ENCODE measurements around the gene SCN5A. TPM values are rescaled to one million over a fixed set of nuclear protein-coding genes. Genes with fewer than 3 reads are reported as not detected.

SCN5A gene
- total and polyA plus RNA-seq, 4 donors = 0.01 to 0.14 TPM; not detected in 2

- H3K4me1 ChIP-seq (ENCODE audit: control insufficient read depth in 4 of 4, insufficient read depth in 4 of 4, low read length in 3 of 4) = no peaks in the 10 kb centered on the region
- TF ChIP-seq CTCF (IDR thresholded peaks at IDR 0.05; ENCODE audit: low read depth, low read length, missing input control) (no peak), JUND (IDR thresholded peaks at IDR 0.05) (no peak), EGR1 (IDR thresholded peaks at IDR 0.05; ENCODE audit: low read depth in 2 of 2) (no peak), FOXA2 (IDR thresholded peaks at IDR 0.05) (no peak), GABPA (IDR thresholded peaks at IDR 0.05 in 1 of 2, conservative IDR thresholded peaks at IDR 0.05 in 1 of 2) (no peak), YY1 (IDR thresholded peaks at IDR 0.05) (no peak), ATF3 (IDR thresholded peaks at IDR 0.05) (no peak), RXRA (IDR thresholded peaks at IDR 0.05) (no peak), REST (IDR thresholded peaks at IDR 0.05) (no peak), HNF4A (conservative IDR thresholded peaks at IDR 0.05) (no peak), NR2F2 (IDR thresholded peaks at IDR 0.05) (no peak), HNF4G (IDR thresholded peaks at IDR 0.05) (no peak), SP1 (IDR thresholded peaks at IDR 0.05) (no peak), FOXA1 (IDR thresholded peaks at IDR 0.05) (no peak)
- H3K27ac ChIP-seq (ENCODE audit: low read depth in 1 of 2, low read length in 2 of 2) = no peak overlapping the region
- H3K36me3 ChIP-seq (ENCODE audit: control insufficient read depth in 4 of 4, insufficient read depth in 3 of 4, low read depth in 1 of 4, low read length in 3 of 4) = no peaks in the 10 kb centered on the region
- no peaks in the 10 kb centered on the region for H3K9me3 ChIP-seq (ENCODE audit: control insufficient read depth in 4 of 4, low read length in 3 of 4)
- H3K4me3 ChIP-seq (ENCODE audit: low read depth in 1 of 3, low read length in 3 of 3) = no peak overlapping the region
- no peak for DNase-seq (ENCODE audit: low spot score)
- WGBS = 25% methylated on average over 4 of the region's 4 CpGs
- no peaks in the 10 kb centered on the region for H3K27me3 ChIP-seq (ENCODE audit: control insufficient read depth in 4 of 4, insufficient read depth in 4 of 4, low read length in 3 of 4)
- H3K9ac ChIP-seq (ENCODE audit: low read depth in 1 of 2, low read length in 2 of 2) = no peak overlapping the region
Observed at GRCh38 chr3:38669668-38670067, 20.2 kb upstream of the SCN5A start.

- H3K9ac ChIP-seq (ENCODE audit: low read depth in 1 of 2, low read length in 2 of 2) = no peak overlapping the region
- peaks cover 0 to 18% (median 4%) of the 10 kb centered on the region in 4 donors for H3K9me3 ChIP-seq (ENCODE audit: control insufficient read depth in 4 of 4, low read length in 3 of 4)
- no peak for DNase-seq (ENCODE audit: low spot score)
- H3K27ac ChIP-seq (ENCODE audit: low read depth in 1 of 2, low read length in 2 of 2) = no peak overlapping the region
- H3K27me3 ChIP-seq (ENCODE audit: control insufficient read depth in 4 of 4, insufficient read depth in 4 of 4, low read length in 3 of 4) = no peaks in the 10 kb centered on the region
- no peaks in the 10 kb centered on the region for H3K4me1 ChIP-seq (ENCODE audit: control insufficient read depth in 4 of 4, insufficient read depth in 4 of 4, low read length in 3 of 4)
- H3K36me3 ChIP-seq (ENCODE audit: control insufficient read depth in 4 of 4, insufficient read depth in 3 of 4, low read depth in 1 of 4, low read length in 3 of 4) = no peaks in the 10 kb centered on the region
- WGBS = 33% methylated on average over 4 of the region's 4 CpGs
- no peak overlapping the region for H3K4me3 ChIP-seq (ENCODE audit: low read depth in 1 of 3, low read length in 3 of 3)
- TF ChIP-seq REST (IDR thresholded peaks at IDR 0.05) = no peak
- no peak for TF ChIP-seq GABPA (IDR thresholded peaks at IDR 0.05 in 1 of 2, conservative IDR thresholded peaks at IDR 0.05 in 1 of 2)
- peak; percentile 25 to 46 for TF ChIP-seq RAD21 (IDR thresholded peaks at IDR 0.05)
- TF ChIP-seq SP1 (IDR thresholded peaks at IDR 0.05) = no peak
- TF ChIP-seq FOXA1 (IDR thresholded peaks at IDR 0.05) = no peak
Observed at GRCh38 chr3:38662544-38662943, 13.1 kb upstream of the SCN5A start.

Data from liver (tissue), 9 donors.